HEK293T (cell line): ENCODE measurements around the gene PYGB.
"Not testable (repeated sequence)": the region's sequence is repeated elsewhere in the genome, so short reads cannot be mapped to it uniquely, and the experiment has no call there.

Experiments used
- CTCF ChIA-PET: fragments of 350-600 bp; formaldehyde crosslinking; extraction: SDS; loops from one replicate; lab custom pipeline; 2021; ENCODE audit warnings: antibody characterized with exemption, inconsistent platforms; lab: Yijun Ruan, JAX
- POLR2A ChIA-PET: fragments of 350-600 bp; formaldehyde crosslinking; extraction: SDS; loops from one replicate; lab custom pipeline; 2020; ENCODE audit warnings: antibody characterized with exemption, inconsistent platforms; lab: Yijun Ruan, JAX
- DNase-seq: peaks from one replicate; pipeline ENCODE4 v3.0.0; 2012; ENCODE audit warnings: mixed read lengths; ENCODE audit errors: extremely low spot score
- ARNT ChIP-seq: fragments of 450-650 bp; IDR thresholded peaks from 2 replicates; pipeline ENCODE4 v1.6.1; 2017; ENCODE audit warnings: mild to moderate bottlenecking
- BHLHE40 ChIP-seq: fragments of 450-650 bp; IDR thresholded peaks from 2 replicates; pipeline ENCODE4 v1.6.1; 2016; ENCODE audit warnings: mild to moderate bottlenecking, moderate library complexity, borderline replicate concordance
- CTBP1 ChIP-seq: fragments of 450-650 bp; IDR thresholded peaks from 2 replicates; pipeline ENCODE4 v1.6.1; 2016; ENCODE audit warnings: borderline replicate concordance
- ELF4 ChIP-seq: fragments of 450-650 bp; IDR thresholded peaks from 2 replicates; pipeline ENCODE4 v1.6.1; 2017; ENCODE audit warnings: antibody characterized with exemption
- FOXA1 ChIP-seq: fragments of 450-650 bp; IDR thresholded peaks from 2 replicates; pipeline ENCODE4 v1.6.1; 2016; ENCODE audit warnings: mild to moderate bottlenecking
- FOXK2 ChIP-seq: fragments of 450-650 bp; IDR thresholded peaks from 2 replicates; pipeline ENCODE4 v1.6.1; 2016; ENCODE audit warnings: mild to moderate bottlenecking
- FOXM1 ChIP-seq: fragments of 450-650 bp; IDR thresholded peaks from 2 replicates; pipeline ENCODE4 v1.6.1; 2017; ENCODE audit warnings: mild to moderate bottlenecking, borderline replicate concordance
- HDGF ChIP-seq: fragments of 450-650 bp; IDR thresholded peaks from 2 replicates; pipeline ENCODE4 v1.6.1; 2017; ENCODE audit warnings: antibody characterized with exemption, borderline replicate concordance
- L3MBTL2 ChIP-seq: fragments of 450-650 bp; conservative IDR thresholded peaks from 2 replicates; pipeline ENCODE4 v1.6.1; 2016; ENCODE audit warnings: mild to moderate bottlenecking
- LEF1 ChIP-seq: fragments of 450-650 bp; IDR thresholded peaks from 2 replicates; pipeline ENCODE4 v1.6.1; 2017; ENCODE audit warnings: mild to moderate bottlenecking, borderline replicate concordance
- NFRKB ChIP-seq: fragments of 450-650 bp; IDR thresholded peaks from 2 replicates; pipeline ENCODE4 v1.6.1; 2016; ENCODE audit warnings: mild to moderate bottlenecking, moderate library complexity
- PKNOX1 ChIP-seq: fragments of 450-650 bp; IDR thresholded peaks from 2 replicates; pipeline ENCODE4 v1.6.1; 2016
- SP1 ChIP-seq: fragments of 450-650 bp; IDR thresholded peaks from 2 replicates; pipeline ENCODE4 v1.6.1; 2017
- SUZ12 ChIP-seq: fragments of 450-650 bp; IDR thresholded peaks from 2 replicates; pipeline ENCODE4 v1.6.1; 2016; ENCODE audit warnings: mild to moderate bottlenecking
- TARDBP ChIP-seq: fragments of 450-650 bp; IDR thresholded peaks from 2 replicates; pipeline ENCODE4 v1.6.1; 2016
- ZNF384 ChIP-seq: fragments of 450-650 bp; IDR thresholded peaks from 2 replicates; pipeline ENCODE4 v1.6.1; 2016

The PYGB gene

GRCh38 chr20:25233016-25233772 is 14.7 kb upstream of the PYGB start:
- DNase-seq = no peak
- TF ChIP-seq FOXK2 (no peak), L3MBTL2 (no peak), SP1 (no peak), SUZ12 (no peak), BHLHE40 (no peak), HDGF (no peak), PKNOX1 (no peak), ZNF384 (no peak), LEF1 (no peak), CTBP1 (no peak), TARDBP (no peak), FOXA1 (no peak), FOXM1 (no peak), NFRKB (no peak), ELF4 (no peak), ARNT (no peak)
- POLR2A ChIA-PET = interaction anchor here (2.1 kb wide), 1 partner anchor 14 kb away, joined by 8 read pairs; the partner anchor contains the start of gene PYGB
- CTCF ChIA-PET = interaction anchor here (0.6 to 1.7 kb wide), 3 partner anchors 12 to 42 kb away, joined by 3 to 8 read pairs (median 5); partner anchors contain the start of gene PYGB

GRCh38 chr20:25234009-25234849 is 13.7 kb upstream of the PYGB start:
- POLR2A ChIA-PET = interaction anchor here (4.0 kb wide), 1 partner anchor 14 kb away, joined by 22 read pairs; the partner anchor contains the start of gene PYGB
- DNase-seq, CTCF ChIA-PET: not testable (repeated sequence)

GRCh38 chr20:25236450-25237304 is 11.2 kb upstream of the PYGB start:
- TF ChIP-seq ELF4 = no peak
- TF ChIP-seq HDGF = no peak
- no peak for TF ChIP-seq FOXK2
- no peak for TF ChIP-seq BHLHE40
- no peak for TF ChIP-seq SUZ12
- TF ChIP-seq ARNT = no peak
- no peak for TF ChIP-seq LEF1
- TF ChIP-seq ZNF384 = no peak
- no peak for TF ChIP-seq NFRKB
- no peak for TF ChIP-seq SP1
- no peak for TF ChIP-seq L3MBTL2
- no peak for TF ChIP-seq CTBP1
- no peak for TF ChIP-seq FOXA1
- no peak for TF ChIP-seq TARDBP
- TF ChIP-seq FOXM1 = no peak
- TF ChIP-seq PKNOX1 = no peak
- no peak for DNase-seq
- POLR2A ChIA-PET = interaction anchor here (4.0 kb wide), 1 partner anchor 11 kb away, joined by 22 read pairs; the partner anchor contains the start of gene PYGB
- CTCF ChIA-PET = interaction anchor here (0.9 to 1.4 kb wide), 2 partner anchors 11 to 12 kb away, joined by 3 to 5 read pairs; partner anchors contain the start of gene PYGB

- DNase-seq = no peak
- no peak for TF ChIP-seq SP1
- TF ChIP-seq CTBP1 = no peak
- no peak for TF ChIP-seq FOXK2
- TF ChIP-seq ZNF384 = no peak
- TF ChIP-seq ELF4 = no peak
- TF ChIP-seq HDGF = no peak
- no peak for TF ChIP-seq NFRKB
- TF ChIP-seq ARNT = no peak
- no peak for TF ChIP-seq TARDBP
- TF ChIP-seq FOXA1 = no peak
- CTCF ChIA-PET = no interaction called here
- POLR2A ChIA-PET = interaction anchor here (4.0 kb wide), 1 partner anchor 10 kb away, joined by 22 read pairs; the partner anchor contains the start of gene PYGB
Measured at GRCh38 chr20:25237610-25238318, 10.1 kb upstream of the PYGB start.

- POLR2A ChIA-PET = interaction anchor here (1.0 to 4.0 kb wide), 2 partner anchors 9 kb away, joined by 3 to 22 read pairs; partner anchors contain the start of gene PYGB
- CTCF ChIA-PET = no interaction called here
- DNase-seq = no peak
- TF ChIP-seq ELF4 = no peak
- TF ChIP-seq ARNT = no peak
- TF ChIP-seq FOXM1 = no peak
- no peak for TF ChIP-seq FOXA1
- TF ChIP-seq TARDBP = no peak
- no peak for TF ChIP-seq NFRKB
- TF ChIP-seq LEF1 = no peak
- no peak for TF ChIP-seq SP1
- TF ChIP-seq CTBP1 = no peak
- TF ChIP-seq FOXK2 = no peak
Measured at GRCh38 chr20:25238319-25239037, 9.4 kb upstream of the PYGB start.
